ENCODE results near the gene ABCA5. TPM values are rescaled to one million over a fixed set of nuclear protein-coding genes. Genes with fewer than 3 reads are reported as not detected.
"Not testable (repeated sequence)": the region's sequence is repeated elsewhere in the genome, so short reads cannot be mapped to it uniquely, and the experiment has no call there.

The ABCA5 gene
- total RNA-seq, 3 donors from 2014 or later, result 8.6 to 13.6 (median 12.0) TPM

GRCh38 chr17:69228576-69228975 is 98.4 kb downstream of the ABCA5 start, which contains the start of gene ABCA10:
TSS of gene ABCA10 (minus strand) at chr17:69228824. CDS start at chr17:69225358, 3,466 bp downstream.
- H3K36me3 Mint-ChIP-seq (ENCODE audit: insufficient read depth), result peaks cover 2% of the 10 kb centered on the region
- no peak within 1 kb of the TSS for H3K4me3 Mint-ChIP-seq
- peaks cover 5% of the 10 kb centered on the region for H3K4me1 Mint-ChIP-seq (ENCODE audit: low read depth)
- no peaks in the 10 kb centered on the region for H3K27me3 Mint-ChIP-seq (ENCODE audit: low read depth)
- DNase-seq (no peak), ATAC-seq (no peak)
- peaks cover 30% of the 10 kb centered on the region for H3K9me3 Mint-ChIP-seq

DNA sequence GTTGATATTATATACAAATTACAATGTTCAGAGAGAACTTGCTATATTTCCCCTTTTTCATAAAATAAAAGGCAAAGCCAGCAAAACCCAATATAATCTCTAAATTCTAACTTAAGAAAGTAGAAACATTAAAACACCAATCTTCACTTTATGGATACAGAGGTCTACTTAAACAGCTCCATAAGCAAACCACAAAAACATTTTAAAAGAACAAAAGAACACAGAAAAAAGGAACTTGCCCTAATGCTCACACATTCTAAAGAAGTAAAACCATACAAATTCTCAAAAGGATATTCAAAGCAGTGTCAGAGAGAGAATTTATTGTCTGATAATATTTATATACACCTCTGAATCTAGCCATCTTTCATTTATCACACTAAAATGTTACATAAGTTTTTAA is 98.9 kb downstream of the ABCA5 start:
- Mint-ChIP-seq H3K27me3 (ENCODE audit: low read depth) (no peaks in the 10 kb centered on the region), H3K9me3 (peaks cover 27% of the 10 kb centered on the region), H3K4me1 (ENCODE audit: low read depth) (peaks cover 6% of the 10 kb centered on the region), H3K4me3 (no peak overlapping the region), H3K36me3 (ENCODE audit: insufficient read depth) (peaks cover 2% of the 10 kb centered on the region)
- ATAC-seq (no peak), DNase-seq (no peak)

DNA sequence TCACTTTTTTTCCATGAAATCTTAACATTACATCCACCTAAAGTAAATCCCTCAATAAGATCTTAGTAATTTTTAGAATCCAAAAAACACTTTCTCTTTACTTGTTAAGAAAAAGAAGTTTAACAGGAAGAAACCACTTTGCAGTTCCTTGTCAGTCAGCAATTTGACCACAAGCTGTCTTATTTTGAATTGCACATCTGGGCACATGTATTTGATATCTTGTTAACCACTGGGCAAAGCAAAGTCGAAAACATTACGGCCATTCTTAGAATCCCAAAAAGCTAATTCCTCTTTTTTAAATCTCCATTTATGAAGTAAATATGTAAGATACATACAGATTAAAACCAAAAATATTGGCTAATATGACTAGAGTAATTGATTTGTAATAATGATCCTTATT is 99.4 kb downstream of the ABCA5 start:
- Mint-ChIP-seq H3K4me1 (ENCODE audit: low read depth) (peaks cover 6% of the 10 kb centered on the region), H3K36me3 (ENCODE audit: insufficient read depth) (peaks cover 2% of the 10 kb centered on the region), H3K27me3 (ENCODE audit: low read depth) (no peaks in the 10 kb centered on the region), H3K9me3 (peaks cover 22% of the 10 kb centered on the region), H3K4me3 (no peak overlapping the region)
- DNase-seq (no peak), ATAC-seq (no peak)

DNA sequence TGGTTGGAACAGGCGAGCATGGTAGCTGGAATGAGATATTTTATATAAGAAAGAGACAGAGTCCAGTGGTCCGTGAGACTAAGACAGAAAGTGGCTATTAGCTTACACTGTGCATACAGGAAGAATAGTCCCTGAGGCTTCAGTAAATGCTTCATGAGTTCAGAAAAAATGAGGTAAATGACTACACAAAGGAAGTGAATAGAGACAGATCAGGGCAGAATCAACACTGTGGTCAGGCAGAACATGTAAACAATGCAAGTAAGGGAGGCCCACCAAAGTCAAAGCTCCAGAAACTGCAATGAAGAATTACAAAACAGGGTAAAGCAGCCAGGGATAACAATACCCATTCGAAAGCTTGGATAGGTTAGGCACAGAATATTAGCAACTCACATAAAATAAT is 103.1 kb downstream of the ABCA5 start:
- Mint-ChIP-seq H3K4me1 (ENCODE audit: low read depth) (peaks cover 6% of the 10 kb centered on the region), H3K27me3 (ENCODE audit: low read depth) (no peaks in the 10 kb centered on the region), H3K9me3 (no peaks in the 10 kb centered on the region), H3K36me3 (ENCODE audit: insufficient read depth) (peaks cover 15% of the 10 kb centered on the region), H3K4me3 (no peak overlapping the region)
- ATAC-seq (no peak), DNase-seq (no peak)

DNA sequence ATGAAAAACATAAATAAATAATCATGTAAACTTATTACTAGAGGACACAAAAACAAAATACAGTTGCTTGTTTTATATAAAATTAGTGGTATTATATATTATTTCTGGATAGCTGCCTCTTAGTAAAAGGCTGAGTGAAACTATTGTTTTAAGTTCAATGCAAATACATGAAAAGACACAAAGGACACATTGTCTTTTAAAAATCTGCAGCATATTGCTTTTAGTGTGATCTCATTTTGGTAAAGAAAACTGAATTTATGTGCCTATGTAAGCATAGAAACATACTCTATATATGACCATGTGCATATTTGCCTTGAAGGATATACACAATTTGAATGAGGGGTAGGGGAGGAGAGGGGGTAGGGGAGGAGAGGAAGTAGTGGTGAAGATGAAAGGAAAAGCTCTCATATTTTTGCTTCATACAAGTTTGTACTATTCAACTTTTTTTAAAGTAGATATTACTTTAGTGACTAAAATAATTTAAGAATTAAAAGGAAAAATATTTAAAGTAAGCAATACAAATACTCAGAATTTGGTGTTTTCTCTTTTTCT is 104.2 kb downstream of the ABCA5 start:
- no peaks in the 10 kb centered on the region for H3K27me3 Mint-ChIP-seq (ENCODE audit: low read depth)
- H3K4me3 Mint-ChIP-seq, result no peak overlapping the region
- DNase-seq (no peak), ATAC-seq (no peak)
- H3K4me1 Mint-ChIP-seq (ENCODE audit: low read depth), result peaks cover 6% of the 10 kb centered on the region
- peaks cover 17% of the 10 kb centered on the region for H3K36me3 Mint-ChIP-seq (ENCODE audit: insufficient read depth)
- H3K9me3 Mint-ChIP-seq, result no peaks in the 10 kb centered on the region

DNA sequence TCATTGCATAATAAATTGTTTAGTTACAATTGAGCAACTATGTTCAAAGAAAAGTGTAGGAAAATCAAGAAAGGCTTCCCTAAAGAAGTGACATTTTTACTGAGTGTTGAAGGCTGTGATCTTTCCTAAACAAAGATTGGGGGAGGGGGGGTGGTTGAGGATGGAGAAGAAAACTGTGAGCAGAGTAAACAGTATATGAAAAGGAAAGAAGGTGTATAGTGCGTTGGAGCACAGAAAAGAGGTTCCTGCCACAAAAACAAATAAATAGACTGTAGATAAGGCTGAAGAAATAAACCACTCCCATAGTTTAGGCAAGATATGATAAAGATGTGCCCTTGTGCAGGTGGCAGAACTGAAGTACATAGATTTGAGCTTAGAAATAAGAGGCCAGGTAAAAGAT is 106.8 kb downstream of the ABCA5 start:
- DNase-seq (no peak), ATAC-seq (no peak)
- peaks cover 6% of the 10 kb centered on the region for H3K4me1 Mint-ChIP-seq (ENCODE audit: low read depth)
- H3K9me3 Mint-ChIP-seq, result no peaks in the 10 kb centered on the region
- H3K27me3 Mint-ChIP-seq (ENCODE audit: low read depth), result no peaks in the 10 kb centered on the region
- peaks cover 15% of the 10 kb centered on the region for H3K36me3 Mint-ChIP-seq (ENCODE audit: insufficient read depth)
- H3K4me3 Mint-ChIP-seq, result no peak overlapping the region

DNA sequence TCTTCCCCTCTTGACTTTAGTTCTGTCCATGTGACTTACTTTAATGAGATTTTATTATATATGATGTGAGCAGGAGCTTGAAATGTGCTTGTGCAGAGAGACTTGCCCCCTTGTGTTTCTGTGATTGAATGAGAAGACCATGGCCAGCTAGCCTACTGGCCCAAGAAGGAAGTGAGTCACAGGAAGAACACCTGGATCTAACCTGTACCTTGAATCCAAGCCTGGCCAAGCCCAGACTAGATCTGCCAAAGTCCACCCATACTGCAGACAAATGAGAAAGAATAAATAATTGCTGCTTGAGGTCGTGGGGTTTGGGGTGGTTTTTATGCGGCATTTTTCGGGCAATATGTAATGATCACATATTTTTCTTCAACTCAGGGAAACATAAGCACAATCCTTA is 107.9 kb downstream of the ABCA5 start:
- peaks cover 15% of the 10 kb centered on the region for H3K36me3 Mint-ChIP-seq (ENCODE audit: insufficient read depth)
- H3K4me1 Mint-ChIP-seq (ENCODE audit: low read depth), result peaks cover 5% of the 10 kb centered on the region
- H3K4me3 Mint-ChIP-seq, result no peak overlapping the region
- no peaks in the 10 kb centered on the region for H3K27me3 Mint-ChIP-seq (ENCODE audit: low read depth)
- DNase-seq (no peak), ATAC-seq (no peak)
- no peaks in the 10 kb centered on the region for H3K9me3 Mint-ChIP-seq

DNA sequence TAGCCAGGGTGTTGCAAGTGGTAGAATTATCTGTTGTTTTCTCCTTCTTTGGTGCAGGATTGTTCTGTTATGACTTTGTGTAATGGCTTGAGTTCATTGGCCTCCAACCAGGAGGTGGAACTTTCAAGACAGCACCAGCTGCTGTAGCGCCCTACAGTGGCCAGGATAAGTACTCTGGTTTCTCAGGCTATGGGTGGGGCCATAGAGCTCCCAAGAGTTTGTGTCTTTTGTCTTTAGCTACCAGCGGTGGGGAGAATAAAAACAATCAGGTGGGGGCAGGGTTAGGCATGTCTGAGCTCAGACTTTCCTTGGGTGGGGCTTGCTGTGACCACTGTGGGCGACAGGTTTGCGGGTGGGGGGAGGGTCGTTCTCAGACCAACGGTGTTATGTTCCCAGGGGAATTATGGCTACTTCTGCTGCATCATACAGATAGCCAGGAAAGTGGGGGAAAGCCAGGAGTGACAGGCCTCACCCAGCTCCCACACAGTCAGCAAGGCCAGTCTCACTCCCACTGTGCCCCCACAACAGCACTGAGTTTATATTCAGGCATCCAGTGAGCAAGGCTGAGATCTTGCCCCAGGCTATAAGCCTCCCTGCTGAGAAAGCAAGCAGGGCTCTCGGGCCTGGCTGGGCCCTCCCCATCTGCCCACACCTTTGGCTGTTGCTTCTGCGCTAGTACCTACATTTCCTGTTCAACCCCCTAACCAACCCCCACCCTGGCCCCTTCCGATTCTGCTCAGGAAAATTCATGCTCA is 113.7 kb downstream of the ABCA5 start:
- no peaks in the 10 kb centered on the region for H3K36me3 Mint-ChIP-seq (ENCODE audit: insufficient read depth)
- ATAC-seq (no peak), DNase-seq (no peak)
- no peak overlapping the region for H3K4me3 Mint-ChIP-seq
- no peaks in the 10 kb centered on the region for H3K4me1 Mint-ChIP-seq (ENCODE audit: low read depth)
- H3K9me3 Mint-ChIP-seq, result peaks cover 4% of the 10 kb centered on the region
- peaks cover 2% of the 10 kb centered on the region for H3K27me3 Mint-ChIP-seq (ENCODE audit: low read depth)

- H3K9me3 Mint-ChIP-seq, result peaks cover 4% of the 10 kb centered on the region
- no peaks in the 10 kb centered on the region for H3K36me3 Mint-ChIP-seq (ENCODE audit: insufficient read depth)
- peaks cover 2% of the 10 kb centered on the region for H3K27me3 Mint-ChIP-seq (ENCODE audit: low read depth)
- H3K4me3 Mint-ChIP-seq, result no peak overlapping the region
- no peaks in the 10 kb centered on the region for H3K4me1 Mint-ChIP-seq (ENCODE audit: low read depth)
- ATAC-seq (no peak), DNase-seq (no peak)
Measured at GRCh38 chr17:69208640-69209039, 118.3 kb downstream of the ABCA5 start.

DNA sequence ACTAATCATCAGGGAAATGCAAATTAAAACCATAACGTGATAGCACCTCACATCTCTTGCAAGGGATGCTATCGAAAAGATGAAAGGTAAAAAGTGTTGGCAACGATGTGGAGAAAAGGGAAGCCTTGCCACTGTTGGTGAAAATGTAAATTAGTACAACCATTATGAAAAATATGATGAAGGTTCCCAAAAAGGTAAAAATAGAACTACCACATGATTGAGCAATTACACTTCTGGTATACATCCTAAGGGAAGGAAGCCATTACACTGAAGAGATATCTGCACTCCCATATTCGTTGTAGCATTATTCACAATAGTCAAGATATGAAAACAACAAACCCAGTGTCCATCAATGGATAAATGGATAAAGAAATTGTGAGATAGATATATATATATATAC is 119.8 kb downstream of the ABCA5 start:
- no peak for DNase-seq
- peaks cover 4% of the 10 kb centered on the region for H3K9me3 Mint-ChIP-seq
- no peak overlapping the region for H3K4me3 Mint-ChIP-seq
- H3K36me3 Mint-ChIP-seq (ENCODE audit: insufficient read depth), result no peaks in the 10 kb centered on the region
- no peaks in the 10 kb centered on the region for H3K4me1 Mint-ChIP-seq (ENCODE audit: low read depth)
- H3K27me3 Mint-ChIP-seq (ENCODE audit: low read depth), result peaks cover 2% of the 10 kb centered on the region
- ATAC-seq, result no peak

GRCh38 chr17:69198238-69198637 is 128.7 kb downstream of the ABCA5 start:
- no peaks in the 10 kb centered on the region for H3K36me3 Mint-ChIP-seq (ENCODE audit: insufficient read depth)
- ATAC-seq (no peak), DNase-seq (no peak)
- no peaks in the 10 kb centered on the region for H3K27me3 Mint-ChIP-seq (ENCODE audit: low read depth)
- no peaks in the 10 kb centered on the region for H3K4me1 Mint-ChIP-seq (ENCODE audit: low read depth)
- no peak overlapping the region for H3K4me3 Mint-ChIP-seq
- no peaks in the 10 kb centered on the region for H3K9me3 Mint-ChIP-seq

DNA sequence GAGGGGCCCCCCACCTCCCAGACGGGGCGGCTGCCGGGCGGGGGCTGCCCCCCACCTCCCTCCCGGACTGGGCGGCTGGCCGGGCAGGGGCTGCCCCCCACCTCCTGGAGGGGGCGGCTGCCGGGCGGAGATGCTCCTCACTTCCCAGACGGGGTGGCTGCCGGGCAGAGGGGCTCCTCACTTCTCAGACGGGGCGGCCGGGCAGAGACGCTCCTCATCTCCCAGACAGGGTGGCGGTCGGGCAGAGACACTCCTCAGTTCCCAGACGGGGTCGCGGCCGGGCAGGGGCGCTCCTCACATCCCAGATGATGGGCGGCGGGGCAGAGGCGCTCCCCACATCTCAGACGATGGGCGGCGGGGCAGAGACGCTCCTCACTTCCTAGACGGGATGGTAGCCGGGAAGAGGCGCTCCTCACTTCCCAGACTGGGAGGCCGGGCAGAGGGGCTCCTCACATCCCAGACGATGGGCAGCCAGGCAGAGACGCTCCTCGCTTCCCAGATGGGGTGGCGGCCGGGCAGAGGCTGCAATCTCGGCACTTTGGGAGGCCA is 130.8 kb downstream of the ABCA5 start:
- not testable (repeated sequence) for H3K27me3 Mint-ChIP-seq (ENCODE audit: low read depth); H3K4me1 Mint-ChIP-seq (ENCODE audit: low read depth); DNase-seq; H3K9me3 Mint-ChIP-seq; ATAC-seq; H3K36me3 Mint-ChIP-seq (ENCODE audit: insufficient read depth); H3K4me3 Mint-ChIP-seq

All from activated T-cell treated with anti-CD3 and anti-CD28 coated beads, Interleukin-2, amount 50 U/mL, for 4 hours (primary cell).